T-cell (primary cell): ENCODE data around the gene NUPR1. TPM values are rescaled to one million over a fixed set of nuclear protein-coding genes. Genes with fewer than 3 reads are reported as not detected.

Source experiments
- ATAC-seq, 4 experiments: fragments of 200-7000 bp in 3 of 4; fragments of 150-1000 bp in 1 of 4; cut with Tn5 transposase; replicated peaks in 1 of 4; 1 replicate in 3 of 4; 2 replicates in 1 of 4; pipeline ENCODE4 v1.10.0; 2021; ENCODE audit warnings: moderate library complexity in 3 of 4, mild to moderate bottlenecking in 2 of 4, moderate number of reproducible peaks in 1 of 4
- CTCF ChIA-PET, 2 donors: fragments of 300-600 bp; sonication (Branson Sonifier 250); formaldehyde crosslinking; loops; one replicate each; lab custom pipeline; 2022; ENCODE audit warnings: antibody characterized with exemption in 2 of 2; lab: Charles Lee
- POLR2A ChIA-PET, 2 donors: fragments of 300-600 bp; sonication (Branson Sonifier 250); formaldehyde crosslinking; loops; one replicate each; lab custom pipeline; 2022; ENCODE audit warnings: antibody characterized with exemption in 2 of 2; lab: Charles Lee
- DNase-seq, 35 experiments: peaks; one replicate each; pipeline versions ENCODE4 v3.0.0 to v3.0.0-alpha.2; 2013 to 2023
- H3K27ac ChIP-seq: one replicate; pipeline ENCODE4 v1.5.1; 2013; ENCODE audit warnings: low read length
- H3K27me3 ChIP-seq, 2 experiments: replicated peaks in 1 of 2; 1 replicate in 1 of 2; 2 replicates in 1 of 2; pipeline versions ENCODE4 v1.6.1 to v1.7.0; 2013; ENCODE audit warnings: low read length in 1 of 2, mixed read lengths in 1 of 2; ENCODE audit not compliant: control insufficient read depth in 2 of 2, insufficient read depth in 2 of 2; ENCODE audit errors: extremely low read depth in 1 of 2
- H3K36me3 ChIP-seq, 2 donors: 1 replicate in 1 of 2; 2 replicates in 1 of 2; pipeline versions ENCODE4 v1.6.1 to v1.7.0; 2013; ENCODE audit warnings: low read length in 1 of 2; ENCODE audit not compliant: control insufficient read depth in 2 of 2, insufficient read depth in 1 of 2; ENCODE audit errors: extremely low read depth in 1 of 2
- H3K4me1 ChIP-seq, 2 experiments: 1 replicate in 1 of 2; 2 replicates in 1 of 2; pipeline versions ENCODE4 v1.6.1 to v1.7.0; 2013; ENCODE audit warnings: low read length in 2 of 2, mixed read lengths in 1 of 2; ENCODE audit not compliant: insufficient read depth in 2 of 2, control insufficient read depth in 1 of 2; ENCODE audit errors: extremely low read depth in 1 of 2
- H3K4me3 ChIP-seq, 2 donors: 1 replicate in 1 of 2; 2 replicates in 1 of 2; pipeline versions ENCODE4 v1.5.1 to v1.7.0; 2013; ENCODE audit warnings: mild to moderate bottlenecking in 2 of 2, low read length in 1 of 2, moderate library complexity in 1 of 2; ENCODE audit not compliant: control insufficient read depth in 1 of 2; ENCODE audit errors: extremely low read depth in 1 of 2
- H3K9me3 ChIP-seq: 2 replicates; pipeline ENCODE4 v1.7.0; 2013
- H3K27ac Mint-ChIP-seq, 2 donors: one replicate each; pipeline ENCODE4 v1.8.0; 2020 to 2021; ENCODE audit warnings: mild to moderate bottlenecking in 2 of 2, mixed read lengths in 2 of 2
- H3K27me3 Mint-ChIP-seq, 2 donors: one replicate each; pipeline ENCODE4 v1.8.0; 2021 to 2022; ENCODE audit warnings: mixed read lengths in 2 of 2
- H3K36me3 Mint-ChIP-seq: one replicate; pipeline ENCODE4 v1.8.0; 2021; ENCODE audit warnings: mixed read lengths
- H3K4me1 Mint-ChIP-seq, 3 donors: one replicate each; pipeline ENCODE4 v1.8.0; 2020 to 2022; ENCODE audit warnings: mixed read lengths in 3 of 3, mild to moderate bottlenecking in 1 of 3
- H3K4me3 Mint-ChIP-seq, 3 donors: one replicate each; pipeline ENCODE4 v1.8.0; 2020 to 2022; ENCODE audit warnings: mild to moderate bottlenecking in 3 of 3, mixed read lengths in 3 of 3, moderate library complexity in 3 of 3
- H3K9me3 Mint-ChIP-seq, 3 donors: one replicate each; pipeline ENCODE4 v1.8.0; 2020 to 2022; ENCODE audit warnings: mixed read lengths in 3 of 3
- WGBS: methylation state at CpG from one replicate; pipeline ENCODE4 v1.1.5; 2013; ENCODE audit warnings: missing lambda C conversion rate; ENCODE audit not compliant: insufficient coverage; 5-methylcytosine and 5-hydroxymethylcytosine counted together
- total RNA-seq, 35 experiments: library from RNA in 6 of 35; stranded (reverse) in 6 of 35; fragments of 120-200 nt in 1 of 35; gene quantifications; one replicate each; pipeline versions ENCODE4 v1.2.1 to v1.2.4 and lab custom pipeline; 2013 to 2026

Gene NUPR1
- total RNA-seq, 5 donors from 2014 or later (not counting 1 experiment from before 2014, with no cell fraction given) = 0.70 to 0.99 (median 0.98) TPM; not detected in 2

GRCh38 chr16:28556914-28557320, 18.1 kb upstream of the NUPR1 start:
- DNase-seq = no peak
- peaks cover 20% of the 10 kb centered on the region for H3K36me3 Mint-ChIP-seq
- no peak overlapping the region for H3K4me3 Mint-ChIP-seq
- ATAC-seq = no peak
- no peaks in the 10 kb centered on the region for H3K9me3 ChIP-seq
- no peaks in the 10 kb centered on the region for H3K9me3 Mint-ChIP-seq
- WGBS = 100% methylated on average over 2 of the region's 2 CpGs
- H3K36me3 ChIP-seq = peaks cover 0 to 24% of the 10 kb centered on the region in 2 donors
- H3K27ac ChIP-seq = no peak overlapping the region
- no peak overlapping the region for H3K4me3 ChIP-seq
- peaks cover 15 to 25% of the 10 kb centered on the region in 2 experiments for H3K4me1 ChIP-seq
- peaks cover 38 to 61% (median 49%) of the 10 kb centered on the region in 3 donors for H3K4me1 Mint-ChIP-seq
- CTCF ChIA-PET = interaction anchor here in 1 of 2 donors (0.7 kb wide), 1 partner anchor 247 kb away, joined by 3 read pairs; no protein-coding TSS in a partner anchor
- no peak overlapping the region for H3K27ac Mint-ChIP-seq
- POLR2A ChIA-PET = interaction anchor here (0.5 to 0.6 kb wide), 2 partner anchors 28 to 1326 kb away, joined by 3 to 4 read pairs; no protein-coding TSS in a partner anchor
- H3K27me3 ChIP-seq = no peaks in the 10 kb centered on the region
- no peaks in the 10 kb centered on the region for H3K27me3 Mint-ChIP-seq

DNA sequence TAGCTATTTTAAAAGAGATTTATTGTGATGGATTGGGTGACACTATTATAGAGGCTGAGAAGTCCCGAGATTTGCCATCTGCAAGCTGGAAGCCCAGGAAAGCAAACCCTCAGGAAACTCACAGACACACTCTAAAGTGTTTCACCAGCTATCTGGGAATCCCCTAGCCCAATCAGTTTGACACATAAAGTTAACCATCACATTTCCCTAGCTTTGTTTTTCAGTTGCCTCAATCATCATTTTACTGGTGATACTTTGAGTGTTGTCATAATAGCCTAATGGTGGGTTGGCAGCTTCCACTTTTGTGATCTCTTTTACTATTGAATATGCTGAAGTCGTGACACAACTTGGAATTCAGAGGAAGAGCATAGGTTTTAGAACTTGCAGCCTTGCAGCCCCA, 16.8 kb upstream of the NUPR1 start:
- Histone ChIP-seq H3K27me3 (no peaks in the 10 kb centered on the region), H3K9me3 (no peaks in the 10 kb centered on the region), H3K4me3 (no peak overlapping the region), H3K36me3 (peaks cover 0 to 24% of the 10 kb centered on the region in 2 donors), H3K4me1 (peaks cover 15 to 25% of the 10 kb centered on the region in 2 experiments), H3K27ac (no peak overlapping the region)
- ChIA-PET CTCF (interaction anchor here in 1 of 2 donors (0.5 to 1.1 kb wide), 2 partner anchors 30 to 62 kb away, joined by 3 read pairs; partner anchors contain the start of gene APOBR), POLR2A (no interaction called here)
- peak in 1 of 35 experiments; percentile 25 for DNase-seq
- H3K36me3 Mint-ChIP-seq = peaks cover 16% of the 10 kb centered on the region
- WGBS = no CpG with 5 or more reads among the region's 2 CpGs
- peak overlapping the region in 2 of 3 donors; percentile 4 to 88 for H3K4me3 Mint-ChIP-seq
- H3K27ac Mint-ChIP-seq = no peak overlapping the region
- no peaks in the 10 kb centered on the region for H3K9me3 Mint-ChIP-seq
- no peaks in the 10 kb centered on the region for H3K27me3 Mint-ChIP-seq
- H3K4me1 Mint-ChIP-seq = peaks cover 31 to 54% (median 42%) of the 10 kb centered on the region in 3 donors
- ATAC-seq = no peak

GRCh38 chr16:28554634-28555423, 16.1 kb upstream of the NUPR1 start:
- POLR2A ChIA-PET = no interaction called here
- Mint-ChIP-seq H3K27me3 (no peaks in the 10 kb centered on the region), H3K9me3 (no peaks in the 10 kb centered on the region), H3K4me3 (peak overlapping the region; percentile 80 to 88 (median 88)), H3K36me3 (peaks cover 16% of the 10 kb centered on the region), H3K4me1 (peaks cover 31 to 53% (median 40%) of the 10 kb centered on the region in 3 donors), H3K27ac (peak overlapping the region; percentile 86 to 93)
- no peaks in the 10 kb centered on the region for H3K27me3 ChIP-seq
- DNase-seq (no peak), ATAC-seq (no peak)
- no peak overlapping the region for H3K27ac ChIP-seq
- H3K4me1 ChIP-seq = peaks cover 15 to 22% of the 10 kb centered on the region in 2 experiments
- no peaks in the 10 kb centered on the region for H3K9me3 ChIP-seq
- CTCF ChIA-PET = interaction anchor here in 1 of 2 donors (0.5 to 1.1 kb wide), 2 partner anchors 30 to 61 kb away, joined by 3 read pairs; partner anchors contain the start of gene APOBR
- H3K4me3 ChIP-seq = peak overlapping the region; percentile 69 to 84
- WGBS = 88% methylated on average over 10 of the region's 15 CpGs
- H3K36me3 ChIP-seq = peaks cover 0 to 24% of the 10 kb centered on the region in 2 donors

- ATAC-seq = peak; percentile 86 to 93 (median 86)
- peaks cover 0 to 1% of the 10 kb centered on the region in 2 experiments for H3K27me3 ChIP-seq
- DNase-seq = peak; percentile 86 to 98 (median 91)
- peaks cover 0 to 21% of the 10 kb centered on the region in 2 donors for H3K36me3 ChIP-seq
- H3K27me3 Mint-ChIP-seq = no peaks in the 10 kb centered on the region
- H3K4me3 ChIP-seq = peak within 1 kb of the TSS; percentile 75 to 84
- peak within 1 kb of the TSS; percentile 88 for H3K4me3 Mint-ChIP-seq
- H3K9me3 Mint-ChIP-seq = no peaks in the 10 kb centered on the region
- CTCF ChIA-PET = no interaction called here
- peak within 1 kb of the TSS; percentile 96 to 97 for H3K27ac Mint-ChIP-seq
- H3K9me3 ChIP-seq = no peaks in the 10 kb centered on the region
- H3K36me3 Mint-ChIP-seq = peaks cover 14% of the 10 kb centered on the region
- peaks cover 15 to 25% of the 10 kb centered on the region in 2 experiments for H3K4me1 ChIP-seq
- peaks cover 31 to 51% (median 39%) of the 10 kb centered on the region in 3 donors for H3K4me1 Mint-ChIP-seq
- POLR2A ChIA-PET = no interaction called here
- peak within 1 kb of the TSS; percentile 94 for H3K27ac ChIP-seq
- under 1% methylated on average over 48 of the region's 88 CpGs for WGBS
These were observed 15.2 kb upstream of the NUPR1 start, which contains the start of gene SGF29 for GRCh38 chr16:28553776-28554633. TSS of gene SGF29 (plus strand) at chr16:28553920. CDS start at chr16:28581070, 27,150 bp downstream.

GRCh38 chr16:28549301-28549899, 10.6 kb upstream of the NUPR1 start:
- POLR2A ChIA-PET = interaction anchor here in 1 of 2 donors (0.6 kb wide), 1 partner anchor 22 kb away, joined by 3 read pairs; no protein-coding TSS in a partner anchor
- ATAC-seq (no peak), DNase-seq (peak in 8 of 35 experiments; percentile 7 to 60 (median 14))
- Mint-ChIP-seq H3K36me3 (no peaks in the 10 kb centered on the region), H3K9me3 (no peaks in the 10 kb centered on the region), H3K27ac (no peak overlapping the region), H3K27me3 (no peaks in the 10 kb centered on the region), H3K4me1 (peaks cover 3 to 16% (median 10%) of the 10 kb centered on the region in 3 donors), H3K4me3 (no peak overlapping the region)
- Histone ChIP-seq H3K36me3 (no peaks in the 10 kb centered on the region), H3K4me3 (no peak overlapping the region), H3K27me3 (peaks cover 0 to 4% of the 10 kb centered on the region in 2 experiments), H3K9me3 (no peaks in the 10 kb centered on the region), H3K27ac (no peak overlapping the region), H3K4me1 (peaks cover 5 to 13% of the 10 kb centered on the region in 2 experiments)
- CTCF ChIA-PET = no interaction called here
- 8% methylated on average over 2 of the region's 11 CpGs for WGBS
